SK-N-SH (cell line): Measurements from ENCODE around the gene STAT5B.

ENCODE experiments used
- NRF1 ChIP-seq: IDR thresholded peaks from 2 replicates; pipeline ENCODE4 v1.6.1; 2012; ENCODE audit warnings: low read depth, mild to moderate bottlenecking, low read length
- POLR2AphosphoS5 ChIP-seq: IDR thresholded peaks from 2 replicates; pipeline ENCODE4 v1.6.1; 2012; ENCODE audit warnings: low read depth, low read length
- RCOR1 ChIP-seq: fragments of 150-350 bp; IDR thresholded peaks from 2 replicates; pipeline ENCODE4 v1.6.1; 2017; ENCODE audit warnings: antibody characterized with exemption, low read length
- SMC3 ChIP-seq: IDR thresholded peaks from 2 replicates; pipeline ENCODE4 v1.6.1; 2012; ENCODE audit warnings: low read depth, low read length, improper control_type of control experiment
- USF2 ChIP-seq: fragments of 150-350 bp; IDR thresholded peaks from 2 replicates; pipeline ENCODE4 v1.6.1; 2017; ENCODE audit warnings: antibody characterized with exemption, low read length, low read depth, borderline replicate concordance
- TF ChIP-seq, protein P1 (sequence below): fragments of 200-600 bp; sonication (generic); IDR thresholded peaks from 2 replicates; pipeline ENCODE4 v1.6.1; 2017; ENCODE audit warnings: antibody characterized with exemption, mild to moderate bottlenecking, moderate library complexity

DNA sequence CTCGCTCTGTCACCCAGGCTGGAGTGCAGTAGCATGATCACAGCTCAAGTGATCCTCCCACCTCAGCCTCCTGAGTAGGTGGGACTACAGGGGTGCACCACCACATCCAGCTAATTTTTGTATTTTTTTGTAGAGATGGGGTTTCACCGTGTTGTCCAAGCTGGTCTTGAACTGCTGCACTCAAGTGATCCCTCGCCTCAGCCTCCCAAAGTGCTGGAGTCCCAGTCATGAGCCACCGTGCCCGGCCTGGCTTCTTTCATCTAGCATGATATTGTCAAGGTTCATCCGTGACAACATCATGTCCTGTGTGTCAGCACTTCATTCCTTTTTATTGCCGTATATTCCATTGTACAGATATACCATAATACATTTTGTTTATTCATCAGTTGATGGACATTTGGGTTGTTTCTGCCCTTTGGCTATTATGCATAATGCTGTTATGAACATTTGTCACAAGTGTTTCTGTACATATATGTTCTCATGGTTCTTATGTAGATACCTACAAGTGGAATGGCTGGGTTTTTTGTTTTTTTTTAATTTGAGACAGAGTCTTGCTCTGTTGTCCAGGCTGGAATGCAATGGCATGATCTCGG lies 78.5 kb downstream of the STAT5B start:
- TF ChIP-seq, protein P1, sequence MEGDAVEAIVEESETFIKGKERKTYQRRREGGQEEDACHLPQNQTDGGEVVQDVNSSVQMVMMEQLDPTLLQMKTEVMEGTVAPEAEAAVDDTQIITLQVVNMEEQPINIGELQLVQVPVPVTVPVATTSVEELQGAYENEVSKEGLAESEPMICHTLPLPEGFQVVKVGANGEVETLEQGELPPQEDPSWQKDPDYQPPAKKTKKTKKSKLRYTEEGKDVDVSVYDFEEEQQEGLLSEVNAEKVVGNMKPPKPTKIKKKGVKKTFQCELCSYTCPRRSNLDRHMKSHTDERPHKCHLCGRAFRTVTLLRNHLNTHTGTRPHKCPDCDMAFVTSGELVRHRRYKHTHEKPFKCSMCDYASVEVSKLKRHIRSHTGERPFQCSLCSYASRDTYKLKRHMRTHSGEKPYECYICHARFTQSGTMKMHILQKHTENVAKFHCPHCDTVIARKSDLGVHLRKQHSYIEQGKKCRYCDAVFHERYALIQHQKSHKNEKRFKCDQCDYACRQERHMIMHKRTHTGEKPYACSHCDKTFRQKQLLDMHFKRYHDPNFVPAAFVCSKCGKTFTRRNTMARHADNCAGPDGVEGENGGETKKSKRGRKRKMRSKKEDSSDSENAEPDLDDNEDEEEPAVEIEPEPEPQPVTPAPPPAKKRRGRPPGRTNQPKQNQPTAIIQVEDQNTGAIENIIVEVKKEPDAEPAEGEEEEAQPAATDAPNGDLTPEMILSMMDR = no peak
- no peak for TF ChIP-seq SMC3
- TF ChIP-seq POLR2AphosphoS5 = no peak
- no peak for TF ChIP-seq USF2
- TF ChIP-seq NRF1 = no peak
- TF ChIP-seq RCOR1 = no peak
